OCI-LY7 (cell line): ENCODE measurements around the gene IQSEC1.

Experiments used
- EZH2phosphoT487 ChIP-seq: fragments of 200-600 bp; sonication (generic); IDR thresholded peaks from 2 replicates; pipeline ENCODE4 v1.6.1; 2018; ENCODE audit warnings: low read depth, borderline replicate concordance, mild to moderate bottlenecking, mixed run types, antibody characterized with exemption, low read length, moderate library complexity, mixed read lengths
- TF ChIP-seq, protein P1 (sequence below): fragments of 200-600 bp; sonication (generic); conservative IDR thresholded peaks from 2 replicates; pipeline ENCODE4 v1.5.1; 2014; ENCODE audit warnings: mild to moderate bottlenecking, antibody characterized with exemption, low read length, moderate library complexity, mixed read lengths

DNA sequence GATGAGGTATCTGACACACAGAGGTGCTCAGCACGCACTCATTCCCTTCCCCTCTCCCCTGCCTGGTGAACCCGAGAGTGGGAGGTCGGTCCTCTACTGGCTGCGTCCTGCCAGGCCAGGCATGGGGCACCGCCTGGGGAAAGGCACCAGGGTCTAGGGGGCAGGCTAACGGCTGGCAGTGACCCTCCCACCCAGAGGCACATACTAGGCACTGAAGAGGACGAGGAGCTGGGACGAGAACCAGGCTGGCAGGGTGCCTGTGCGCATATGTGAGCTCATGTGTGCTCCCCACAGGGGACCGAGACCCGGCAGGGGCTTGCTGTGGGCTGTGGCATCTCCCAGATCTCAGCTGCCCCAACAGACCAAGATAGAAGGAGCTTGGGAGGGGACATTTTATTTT, 86.7 kb downstream of the IQSEC1 start:
- TF ChIP-seq, protein P1, sequence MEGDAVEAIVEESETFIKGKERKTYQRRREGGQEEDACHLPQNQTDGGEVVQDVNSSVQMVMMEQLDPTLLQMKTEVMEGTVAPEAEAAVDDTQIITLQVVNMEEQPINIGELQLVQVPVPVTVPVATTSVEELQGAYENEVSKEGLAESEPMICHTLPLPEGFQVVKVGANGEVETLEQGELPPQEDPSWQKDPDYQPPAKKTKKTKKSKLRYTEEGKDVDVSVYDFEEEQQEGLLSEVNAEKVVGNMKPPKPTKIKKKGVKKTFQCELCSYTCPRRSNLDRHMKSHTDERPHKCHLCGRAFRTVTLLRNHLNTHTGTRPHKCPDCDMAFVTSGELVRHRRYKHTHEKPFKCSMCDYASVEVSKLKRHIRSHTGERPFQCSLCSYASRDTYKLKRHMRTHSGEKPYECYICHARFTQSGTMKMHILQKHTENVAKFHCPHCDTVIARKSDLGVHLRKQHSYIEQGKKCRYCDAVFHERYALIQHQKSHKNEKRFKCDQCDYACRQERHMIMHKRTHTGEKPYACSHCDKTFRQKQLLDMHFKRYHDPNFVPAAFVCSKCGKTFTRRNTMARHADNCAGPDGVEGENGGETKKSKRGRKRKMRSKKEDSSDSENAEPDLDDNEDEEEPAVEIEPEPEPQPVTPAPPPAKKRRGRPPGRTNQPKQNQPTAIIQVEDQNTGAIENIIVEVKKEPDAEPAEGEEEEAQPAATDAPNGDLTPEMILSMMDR: no peak
- no peak for TF ChIP-seq EZH2phosphoT487
